HG02759 (cell line): ENCODE results near the gene METTL26.

Source experiments
- ATAC-seq: cut with Tn5 transposase; IDR thresholded peaks from one replicate; pipeline ENCODE4 v1.9.1; 2021; ENCODE audit warnings: mild to moderate bottlenecking, moderate library complexity; ENCODE audit not compliant: unreplicated experiment

The METTL26 gene

DNA sequence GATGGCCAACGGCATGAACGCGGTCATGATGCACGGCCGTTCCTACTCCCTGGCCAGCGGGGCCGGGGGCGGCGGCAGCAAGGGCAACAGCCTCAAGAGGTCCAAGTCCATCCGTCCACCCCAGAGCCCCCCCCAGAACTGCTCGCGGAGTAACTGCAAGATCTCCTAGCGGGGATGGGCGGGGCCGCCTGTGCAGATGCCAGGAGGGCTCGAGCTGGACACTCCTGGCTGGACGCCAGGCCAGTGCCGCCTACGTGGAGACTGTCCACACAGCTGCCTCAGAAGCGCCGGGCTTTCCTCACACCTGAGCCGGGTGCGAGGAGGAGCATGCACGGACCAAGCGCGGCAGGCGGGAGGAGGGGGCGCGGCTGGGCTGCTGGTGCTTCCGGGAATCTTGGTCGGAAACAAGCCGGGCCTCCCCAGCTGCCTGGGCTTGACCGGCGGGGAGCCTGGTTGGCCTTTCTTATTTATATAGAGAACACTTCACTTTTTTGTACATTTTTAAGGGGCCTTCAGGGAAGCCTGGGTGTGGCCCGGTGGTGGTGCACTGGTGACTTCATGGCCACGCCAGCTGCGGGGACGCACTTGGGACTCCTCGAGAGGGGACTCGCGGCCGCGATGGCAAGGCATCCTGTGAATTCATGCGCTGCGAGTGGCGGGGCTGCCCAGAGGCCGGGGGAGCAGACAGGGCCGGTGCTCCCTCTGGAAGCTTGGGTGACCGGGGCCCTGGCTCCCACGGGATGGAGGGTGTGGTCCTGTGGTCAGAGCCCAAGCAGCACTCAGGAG lies 8.5 kb downstream of the METTL26 start:
- ATAC-seq = no peak

DNA sequence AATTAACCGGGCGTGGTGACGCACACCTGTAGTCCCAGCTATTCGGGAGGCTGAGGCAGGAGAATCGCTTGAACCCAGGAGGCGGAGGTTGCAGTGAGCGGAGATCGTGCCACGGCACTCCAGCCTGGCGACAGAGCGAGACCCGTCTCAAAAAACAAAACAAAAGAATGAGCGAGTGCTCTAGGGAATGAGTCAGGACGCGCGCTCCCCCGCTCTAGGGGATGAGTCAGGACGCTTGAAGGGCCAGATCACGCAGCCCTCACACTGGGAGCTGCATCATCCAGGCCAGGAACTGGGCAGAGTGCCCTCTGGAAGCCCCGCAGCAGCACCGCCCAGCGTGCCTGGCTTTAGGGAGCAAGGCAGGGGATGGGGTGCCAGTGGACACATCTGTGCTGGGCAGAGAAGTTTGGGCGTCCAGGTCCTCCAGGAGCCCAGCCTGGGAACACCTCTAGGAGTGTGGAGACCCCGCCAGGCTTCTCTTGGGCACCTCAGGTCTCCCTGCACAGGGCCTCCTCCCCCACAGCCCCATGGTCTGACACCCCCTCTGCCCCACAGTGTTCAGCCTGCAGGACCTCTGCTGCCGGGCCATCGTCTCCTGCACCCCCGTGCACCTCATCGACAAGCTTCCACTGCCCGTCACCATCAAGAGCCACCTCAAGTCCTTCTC lies 9.2 kb downstream of the METTL26 start:
- no peak for ATAC-seq

DNA sequence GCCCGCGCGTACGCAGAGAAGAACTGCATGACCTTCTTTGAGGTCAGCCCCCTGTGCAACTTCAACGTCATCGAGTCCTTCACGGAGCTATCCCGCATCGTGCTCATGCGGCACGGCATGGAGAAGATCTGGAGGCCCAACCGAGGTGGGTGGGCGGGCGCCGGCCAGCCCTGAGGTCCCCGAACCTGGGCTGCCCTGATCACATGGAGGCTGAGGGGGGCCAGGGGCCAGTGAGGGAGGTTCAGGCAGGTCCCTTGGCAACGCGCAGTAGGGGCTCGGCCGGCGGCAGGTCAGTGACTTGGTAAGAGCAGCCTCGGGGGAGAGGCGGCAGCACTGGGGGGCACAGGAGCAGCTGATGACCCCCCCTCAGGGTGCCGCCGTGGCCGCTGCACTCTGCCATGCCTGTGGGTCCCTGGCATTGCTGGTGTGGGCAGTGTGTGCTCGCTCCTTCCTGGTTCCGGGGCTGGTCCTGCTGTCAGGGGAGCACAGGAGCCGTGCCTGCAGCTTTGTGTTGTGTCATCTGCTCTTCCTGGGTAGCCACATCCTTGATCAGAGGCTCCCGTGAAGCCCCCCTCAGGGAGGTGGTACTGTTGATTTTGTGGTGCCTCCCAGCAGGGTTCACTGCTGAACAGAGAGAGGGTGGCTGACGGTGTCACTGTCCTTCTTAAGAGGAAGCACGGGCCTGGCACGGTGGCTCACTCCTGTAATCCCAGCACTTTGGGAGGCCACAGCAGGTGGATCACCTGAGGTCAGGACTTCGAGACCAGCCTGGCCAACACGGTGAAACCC lies 9.9 kb downstream of the METTL26 start:
- ATAC-seq = no peak

DNA sequence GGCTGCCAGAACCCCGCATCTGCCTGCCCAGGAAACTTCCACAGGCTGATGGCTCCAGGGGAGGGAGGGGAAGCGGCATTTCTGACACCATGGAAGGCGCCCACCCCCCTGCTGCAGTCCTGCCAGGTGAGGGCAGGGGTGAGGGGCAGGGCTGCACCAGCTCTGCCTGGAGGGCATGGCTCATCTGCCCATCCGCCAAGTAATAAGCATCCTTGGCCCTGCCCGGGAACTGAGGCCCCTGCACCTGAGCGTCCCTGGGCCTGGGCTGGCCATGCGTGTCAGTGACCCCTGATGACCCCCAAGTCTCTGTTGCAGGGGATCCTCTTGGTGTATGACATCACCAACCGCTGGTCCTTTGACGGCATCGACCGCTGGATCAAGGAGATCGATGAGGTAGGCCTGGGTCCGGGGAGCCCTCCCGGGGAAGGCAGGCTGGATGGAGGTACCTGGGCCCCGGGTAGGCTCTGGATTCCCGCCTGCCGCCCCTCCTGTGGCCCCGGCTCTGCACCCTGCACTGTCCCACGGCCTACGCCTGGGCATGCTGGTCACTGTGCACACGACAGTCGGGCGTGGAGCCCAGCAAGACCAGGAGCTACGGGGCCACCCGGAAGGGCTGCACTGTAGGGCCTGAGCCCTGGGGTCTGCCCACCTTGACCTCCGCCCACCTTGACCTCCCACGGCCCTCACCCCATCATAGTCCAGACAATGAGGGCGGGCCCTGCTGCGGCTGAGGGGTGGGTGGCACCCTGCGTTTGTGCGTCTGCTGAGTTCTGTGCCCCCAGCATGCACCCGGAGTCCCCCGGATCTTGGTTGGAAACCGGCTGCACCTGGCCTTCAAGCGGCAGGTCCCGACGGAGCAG lies 10.8 kb downstream of the METTL26 start:
- ATAC-seq = no peak

DNA sequence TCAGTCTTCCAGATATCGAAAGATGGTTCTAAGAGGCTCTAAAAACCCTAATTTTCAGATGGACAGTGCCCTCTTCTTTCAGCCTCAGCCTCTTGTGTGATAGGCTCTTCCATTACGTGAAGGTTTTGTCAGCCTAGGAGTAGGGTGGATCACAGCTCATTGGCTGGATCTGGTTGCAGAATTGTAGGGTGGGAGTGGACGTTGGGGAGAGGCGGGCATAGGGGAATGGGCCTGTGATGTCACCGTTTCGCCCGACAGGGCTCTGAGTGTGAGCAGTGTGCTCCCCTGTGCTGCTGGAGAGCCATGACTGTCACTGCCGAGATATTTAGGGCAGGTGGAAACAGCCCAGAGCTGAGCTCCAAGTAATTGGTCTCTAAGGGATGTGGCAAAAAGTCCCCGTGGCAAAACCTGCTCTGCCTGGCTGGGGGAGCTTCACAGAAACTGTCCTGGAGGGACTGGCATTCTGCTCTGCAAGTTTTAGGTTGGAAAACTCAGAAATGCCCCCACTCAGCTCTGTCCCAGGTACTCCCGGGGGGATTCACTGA lies 11.5 kb downstream of the METTL26 start:
- no peak for ATAC-seq

DNA sequence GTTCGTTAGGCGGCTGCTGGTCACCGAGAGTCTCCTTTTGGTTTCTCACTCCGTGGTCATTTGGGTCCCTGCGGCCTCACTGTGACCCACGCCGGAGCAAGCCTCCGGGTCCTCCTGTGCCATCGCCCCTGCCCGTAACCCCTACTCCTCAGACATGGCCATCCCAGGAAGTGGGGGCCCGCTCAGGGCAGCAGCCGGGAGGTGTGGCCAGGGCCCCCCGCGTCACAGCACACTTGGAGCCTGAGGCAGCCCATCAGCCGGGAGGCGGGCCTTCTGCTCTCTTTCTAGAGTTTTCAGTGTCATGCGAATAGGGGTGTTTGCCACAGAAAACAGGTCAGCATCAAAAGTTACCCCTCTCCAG lies 13.2 kb downstream of the METTL26 start:
- no peak for ATAC-seq

DNA sequence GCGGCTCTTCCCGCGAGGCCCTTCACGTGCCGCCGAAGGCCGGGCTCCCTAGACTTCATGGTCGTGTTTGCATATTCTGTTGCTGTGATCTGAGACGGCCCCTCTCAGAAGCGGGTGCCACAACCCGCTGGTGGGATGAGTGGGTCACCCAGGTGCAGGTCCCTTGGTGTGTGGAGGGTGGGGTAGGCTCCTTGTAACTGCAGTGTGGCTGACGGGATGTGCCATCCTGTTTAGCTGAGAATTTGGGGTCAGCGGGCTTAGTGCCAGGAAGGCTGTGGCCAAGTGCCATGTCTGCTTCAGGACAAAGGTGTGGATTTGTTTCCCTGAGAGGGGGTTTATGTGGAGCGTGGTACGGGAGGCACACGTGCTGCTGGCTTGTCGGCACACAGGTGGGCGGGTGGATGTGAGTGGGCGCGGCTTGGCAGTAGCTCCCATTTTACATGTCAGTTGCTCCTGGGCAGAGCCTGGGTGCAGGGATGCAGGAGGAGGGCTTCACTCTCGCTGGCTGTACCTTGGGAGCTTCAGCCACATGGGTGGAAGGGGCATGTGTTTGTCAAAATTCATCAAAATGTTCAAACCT lies 14.5 kb downstream of the METTL26 start:
- ATAC-seq = no peak

DNA sequence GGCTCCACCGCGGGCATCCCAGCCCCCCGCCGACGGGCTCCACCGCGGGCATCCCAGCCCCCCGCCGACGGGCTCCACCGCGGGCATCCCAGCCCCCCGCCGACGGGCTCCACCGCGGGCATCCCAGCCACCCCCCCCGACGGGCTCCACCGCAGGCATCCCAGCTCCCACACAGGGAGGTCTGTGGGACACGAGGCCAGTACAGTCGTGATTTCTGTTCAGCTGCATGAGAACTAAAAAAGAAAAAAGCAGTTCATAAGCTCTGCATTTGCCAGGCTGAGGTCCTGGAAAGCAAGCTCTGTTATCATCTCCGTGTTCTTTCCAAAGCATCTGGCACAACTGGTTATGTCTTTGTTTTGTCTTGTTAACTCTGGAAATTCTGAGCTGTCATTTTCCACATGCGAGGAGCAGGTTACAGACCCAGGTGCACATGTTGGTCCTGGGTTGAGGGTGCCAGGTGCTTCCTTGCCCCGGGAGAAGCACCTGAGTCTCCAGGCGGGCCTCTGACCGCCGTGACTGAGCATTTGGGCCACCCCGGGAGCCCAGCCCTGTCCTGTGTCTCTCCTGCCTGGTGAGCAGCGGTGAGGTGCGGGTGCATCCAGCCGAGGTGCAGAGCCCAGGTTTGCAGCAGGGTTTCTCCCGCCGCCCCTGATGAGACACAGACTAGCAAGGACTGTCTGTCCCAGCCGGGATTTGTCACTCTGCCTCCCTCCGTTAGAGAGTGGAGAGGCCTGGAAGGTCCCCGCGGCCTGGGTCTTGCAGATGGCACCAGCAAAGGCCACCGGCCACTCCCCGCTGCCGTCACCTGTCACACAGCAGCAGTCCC lies 15.2 kb downstream of the METTL26 start:
- ATAC-seq = no peak

DNA sequence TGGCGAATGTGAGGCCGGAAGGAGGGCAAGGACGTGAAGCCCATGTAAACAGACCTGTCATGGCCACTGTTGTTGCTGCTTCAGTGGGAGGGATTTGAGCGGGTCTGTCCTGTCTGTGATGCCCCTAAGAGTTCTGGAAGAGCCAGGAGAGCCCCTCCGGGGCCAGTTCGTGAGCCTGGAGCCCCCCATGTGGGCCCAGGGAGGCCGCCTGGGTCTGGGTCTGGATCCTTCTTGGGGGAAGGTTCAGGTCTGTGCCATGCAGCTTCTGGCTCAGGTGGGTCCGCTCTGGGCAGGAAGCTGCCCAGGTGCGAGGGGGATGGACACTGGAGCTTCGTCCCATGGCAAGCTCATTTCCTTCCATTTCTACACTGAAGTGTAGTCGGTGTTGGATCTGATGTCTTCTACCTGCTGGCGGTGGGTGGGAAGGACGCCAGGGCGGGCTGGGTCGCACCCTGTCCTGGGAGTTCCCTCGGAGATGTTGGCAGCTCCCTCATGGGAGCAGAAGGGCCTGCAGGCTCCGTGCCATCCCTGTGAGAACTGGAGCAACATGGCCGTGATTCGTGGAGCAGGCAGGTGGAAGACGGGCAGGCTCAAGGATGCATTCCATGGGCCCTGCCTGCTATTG lies 16.5 kb downstream of the METTL26 start:
- no peak for ATAC-seq

DNA sequence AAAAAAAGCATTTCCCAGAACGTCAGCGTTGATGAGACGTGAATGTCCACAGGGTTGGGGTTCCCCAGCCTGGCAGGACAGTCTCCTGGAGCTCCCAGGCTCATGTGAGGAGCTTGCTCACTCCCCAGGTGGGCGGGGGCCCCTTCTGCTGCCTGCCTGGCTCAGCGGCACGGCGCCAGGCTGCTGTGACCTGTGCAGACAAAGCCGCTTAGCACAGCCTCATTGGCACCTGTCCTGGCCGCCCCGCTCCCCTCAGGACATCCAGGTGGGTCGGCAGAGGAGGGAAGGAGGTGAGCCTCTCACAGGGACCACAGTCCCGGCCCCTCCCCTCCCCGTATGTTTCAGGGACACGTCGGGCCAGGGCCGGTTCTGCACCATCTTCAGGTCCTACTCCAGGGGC lies 18.2 kb downstream of the METTL26 start:
- no peak for ATAC-seq

DNA sequence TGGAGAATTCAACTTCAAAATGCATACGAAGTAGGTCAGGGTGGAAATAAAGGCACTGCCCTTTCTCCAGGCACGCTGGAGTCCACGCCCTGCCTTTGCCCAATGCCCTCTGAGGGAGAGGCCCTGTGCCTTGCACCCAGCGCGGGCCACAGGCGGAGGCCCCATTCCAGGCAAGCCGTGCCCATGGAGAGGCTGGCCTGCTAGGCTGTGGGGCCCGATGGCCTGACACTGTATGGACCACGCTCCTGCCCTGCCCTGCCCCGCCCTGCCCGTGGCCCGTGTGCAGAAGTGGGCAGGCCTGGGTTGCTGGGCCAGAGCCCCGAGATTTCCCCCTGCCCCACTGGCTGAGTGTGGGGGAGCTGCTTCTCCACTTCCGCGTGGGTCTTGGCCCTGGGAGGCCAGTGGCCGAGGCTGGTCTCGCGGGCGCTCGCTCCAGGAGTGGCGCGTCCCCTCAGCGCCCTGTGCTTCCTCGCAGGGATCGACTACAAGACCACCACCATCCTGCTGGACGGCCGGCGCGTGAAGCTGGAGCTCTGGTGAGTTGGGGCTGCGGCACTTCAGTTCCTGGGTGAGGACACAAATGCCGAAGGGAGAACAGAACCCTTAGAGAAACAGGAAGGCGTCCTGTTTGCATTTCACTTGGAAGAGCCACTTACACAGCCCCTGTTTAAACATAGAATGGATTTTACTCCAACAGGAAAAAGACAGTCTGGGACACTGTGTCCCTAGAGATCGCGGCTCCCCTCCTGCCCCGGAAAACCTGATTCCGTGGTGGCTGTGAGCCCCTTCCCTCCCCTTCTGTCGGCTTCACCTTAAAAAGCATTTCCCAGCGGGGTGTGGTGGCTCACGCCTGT lies 19.1 kb downstream of the METTL26 start:
- ATAC-seq = no peak

DNA sequence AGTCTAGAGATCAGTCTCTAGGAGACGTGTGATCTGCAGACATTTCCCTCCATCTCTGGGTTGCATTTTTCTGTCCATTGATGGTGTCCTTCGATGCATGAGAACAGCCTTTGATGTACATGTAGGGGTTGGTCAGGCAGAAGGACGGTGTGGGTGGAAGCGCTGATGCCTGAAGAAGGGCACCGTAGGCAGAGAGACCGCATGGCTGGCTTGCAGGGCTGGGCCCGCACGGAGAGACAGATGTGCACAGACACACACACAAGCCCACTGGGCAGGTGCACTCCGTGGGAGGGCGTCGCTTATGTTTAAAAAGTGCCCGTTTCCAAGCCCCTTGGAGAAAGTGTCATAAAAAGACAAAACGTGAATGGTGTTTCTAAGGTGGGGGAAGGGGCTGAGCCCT lies 21.0 kb downstream of the METTL26 start:
- no peak for ATAC-seq

DNA sequence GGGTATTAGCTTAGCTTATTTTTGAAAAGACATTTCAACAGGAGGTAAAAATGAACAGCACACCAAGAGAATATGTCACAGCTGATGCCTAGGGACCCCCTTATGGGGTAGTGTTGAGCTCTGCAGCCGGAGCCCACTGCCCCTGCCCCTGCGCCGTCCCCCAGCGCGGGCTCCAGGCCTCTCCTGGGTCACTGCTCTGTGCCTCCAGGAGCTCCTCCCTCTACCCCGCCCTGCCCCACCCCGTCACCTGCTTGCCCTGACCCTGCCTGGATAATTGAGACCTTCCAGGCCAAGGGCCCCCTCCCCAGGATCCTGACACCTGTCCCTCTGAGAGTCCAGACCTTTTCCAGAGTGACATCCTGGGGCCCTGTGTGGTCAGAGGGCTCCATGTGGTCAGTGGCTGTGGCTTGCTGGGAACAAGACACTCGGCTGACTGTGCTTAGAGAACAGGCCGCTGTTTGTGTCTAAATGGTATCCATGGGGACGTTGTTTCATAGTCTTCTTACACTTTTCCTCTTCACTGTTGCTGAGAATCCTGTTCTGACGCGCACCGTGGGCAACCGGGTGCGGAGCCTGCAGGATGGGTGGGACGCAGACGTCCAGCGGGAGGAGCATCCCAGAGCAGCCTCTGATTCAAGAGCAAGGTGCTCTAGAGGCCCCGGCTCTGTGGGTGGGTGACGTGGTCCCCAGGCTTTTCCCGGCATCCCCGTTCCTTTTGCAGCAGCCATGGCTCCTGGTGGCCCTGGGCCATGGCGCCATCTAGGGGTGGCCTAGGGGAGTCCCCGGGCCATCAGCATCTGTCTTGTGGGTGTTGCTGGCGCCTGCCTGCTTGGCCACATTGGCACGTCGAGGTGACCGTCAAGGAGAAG lies 25.4 kb downstream of the METTL26 start:
- ATAC-seq = no peak

DNA sequence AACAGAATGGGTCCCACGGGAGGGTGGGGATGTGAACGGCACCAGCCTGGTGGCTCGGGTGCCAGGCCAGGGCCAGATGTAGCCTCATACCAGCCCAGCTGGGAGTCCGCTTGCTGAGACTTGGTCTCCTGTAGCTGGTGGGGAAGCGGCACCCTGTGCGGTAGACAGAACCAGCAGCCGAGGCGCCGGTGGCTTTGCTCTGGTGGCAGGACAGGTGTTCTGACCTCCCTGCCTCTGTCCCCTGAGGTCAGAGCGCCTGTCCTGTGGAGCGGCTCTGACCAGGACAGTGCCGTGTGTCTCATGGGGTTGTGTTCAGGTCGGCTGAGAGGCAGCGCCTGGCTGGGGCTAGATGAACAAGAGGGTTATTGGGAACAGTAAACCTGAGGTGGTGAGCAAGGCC lies 26.1 kb downstream of the METTL26 start:
- ATAC-seq = no peak

DNA sequence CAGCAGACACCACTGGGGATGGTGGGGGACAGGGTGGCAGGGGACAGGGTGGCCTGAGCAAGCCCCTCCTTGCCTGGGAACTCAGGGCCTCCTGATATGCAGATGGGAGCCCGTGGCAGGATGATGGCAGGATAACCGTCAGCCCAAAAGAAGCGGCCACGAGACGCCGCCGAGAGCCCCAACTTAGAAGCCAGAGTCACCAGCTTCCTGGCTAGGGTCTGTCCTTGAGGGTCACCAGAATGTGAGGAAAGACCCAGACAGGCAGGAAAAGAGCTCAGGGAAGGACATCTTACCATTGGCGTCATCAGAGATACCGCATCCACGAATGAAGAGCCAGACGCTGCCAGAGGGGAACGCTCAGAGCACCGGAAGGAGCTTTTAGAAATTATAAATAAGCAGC lies 26.8 kb downstream of the METTL26 start:
- no peak for ATAC-seq

DNA sequence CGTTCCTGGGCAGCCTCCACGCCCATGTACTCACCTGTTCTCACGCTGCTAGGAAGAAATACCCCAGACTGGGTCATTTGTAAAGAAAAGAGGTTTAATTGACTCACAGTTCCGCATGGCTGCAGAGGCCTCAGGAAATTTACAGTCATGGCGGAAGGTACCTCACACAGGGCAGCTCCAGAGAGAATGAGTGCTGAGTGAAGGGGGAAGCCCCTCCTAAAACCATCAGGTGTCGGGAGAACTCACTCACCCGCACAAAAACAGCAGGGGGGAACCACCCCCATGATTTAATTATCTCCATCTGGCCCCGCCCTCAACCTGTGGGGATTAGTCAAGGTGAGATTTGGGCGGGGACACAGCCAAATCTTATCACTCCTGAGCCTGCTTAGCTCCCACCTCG lies 28.1 kb downstream of the METTL26 start:
- ATAC-seq = no peak

DNA sequence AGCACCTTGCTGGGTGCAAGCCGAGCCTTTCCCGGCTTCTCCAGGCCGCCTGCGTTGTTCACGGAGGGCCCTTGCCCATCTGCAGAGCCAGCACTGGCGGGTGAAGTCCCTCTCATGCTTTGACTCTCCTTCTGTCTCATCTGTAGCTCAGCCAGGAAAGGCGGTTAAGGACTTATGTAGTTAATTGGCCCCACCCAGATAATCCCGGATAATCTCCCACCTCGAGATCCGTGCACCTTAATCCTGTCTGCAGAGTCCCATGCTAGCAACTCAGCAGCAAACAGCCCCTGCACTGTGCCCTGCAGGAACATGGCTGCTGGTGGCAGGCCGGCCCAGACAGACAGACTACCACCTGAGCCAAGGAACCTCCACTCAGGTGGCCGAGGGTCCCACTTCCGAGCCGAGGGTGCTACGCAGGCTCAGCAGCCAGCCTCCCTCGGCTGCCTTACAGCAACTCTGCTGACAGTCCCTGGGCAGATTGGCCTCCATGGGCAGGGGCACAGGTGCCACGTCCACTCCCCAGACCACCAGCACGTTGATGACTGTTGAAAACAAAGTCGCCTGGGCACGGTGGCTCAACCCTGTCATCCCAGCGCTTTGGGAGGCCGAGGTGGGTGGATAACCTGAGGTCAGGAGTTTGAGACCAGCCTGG lies 29.3 kb downstream of the METTL26 start:
- no peak for ATAC-seq
